ENCODE measurements around the gene OR5H1. TPM values are rescaled to one million over a fixed set of nuclear protein-coding genes. Genes with fewer than 3 reads are reported as not detected.
"Not testable (repeated sequence)": the region's sequence is repeated elsewhere in the genome, so short reads cannot be mapped to it uniquely, and the experiment has no call there.

Gene OR5H1
- not detected for total RNA-seq

- ChIA-PET POLR2A (no interaction called here), CTCF (no interaction called here)
These were observed at the start of gene OR5H1 for GRCh38 chr3:98130421-98130820. Gene OR5H1, plus strand, starts transcription at chr3:98130721. Its CDS starts 1,977 bp downstream, at chr3:98132698.

GRCh38 chr3:98086873-98087272 lies 43.6 kb upstream of the OR5H1 start, which contains the start of gene OR5AC2:
Gene OR5AC2, plus strand, starts transcription at chr3:98087173. Its CDS starts 0 bp downstream, at chr3:98087173.
- CTCF ChIA-PET, result no interaction called here
- POLR2A ChIA-PET, result no interaction called here

- ChIA-PET POLR2A (no interaction called here), CTCF (no interaction called here)
These were observed 34.6 kb upstream of the OR5H1 start for GRCh38 chr3:98095882-98096281.

- ChIA-PET CTCF (no interaction called here), POLR2A (no interaction called here)
These were observed 30.7 kb upstream of the OR5H1 start for GRCh38 chr3:98099848-98100247.

- ChIA-PET CTCF (no interaction called here), POLR2A (no interaction called here)
These were observed 22.4 kb upstream of the OR5H1 start for GRCh38 chr3:98108162-98108561.

GRCh38 chr3:98109807-98110549 lies 20.5 kb upstream of the OR5H1 start:
- ChIA-PET POLR2A (no interaction called here), CTCF (no interaction called here)

GRCh38 chr3:98110550-98110908 lies 20.0 kb upstream of the OR5H1 start:
- POLR2A ChIA-PET, result no interaction called here

GRCh38 chr3:98114264-98114663 lies 16.3 kb upstream of the OR5H1 start:
- ChIA-PET CTCF (no interaction called here), POLR2A (no interaction called here)

More at GRCh38 chr3:98110550-98110908, 20.0 kb upstream of the OR5H1 start:
- CTCF ChIA-PET, result no interaction called here

- ChIA-PET CTCF (no interaction called here), POLR2A (no interaction called here)
These were observed 14.8 kb upstream of the OR5H1 start for GRCh38 chr3:98115717-98116116.

- CTCF ChIA-PET, result no interaction called here
- POLR2A ChIA-PET, result no interaction called here
These were observed 6.1 kb downstream of the OR5H1 start for GRCh38 chr3:98136631-98137030.

GRCh38 chr3:98137826-98138557 lies 7.5 kb downstream of the OR5H1 start:
- POLR2A ChIA-PET, CTCF ChIA-PET: not testable (repeated sequence)

- CTCF ChIA-PET, result no interaction called here
- POLR2A ChIA-PET, result no interaction called here
These were observed 10.0 kb downstream of the OR5H1 start for GRCh38 chr3:98140531-98140930.

GRCh38 chr3:98147179-98147578 lies 16.7 kb downstream of the OR5H1 start, which contains the start of gene OR5H14:
Gene OR5H14, plus strand, starts transcription at chr3:98147479. Its CDS starts 1,907 bp downstream, at chr3:98149386.
- ChIA-PET POLR2A (no interaction called here), CTCF (no interaction called here)

- ChIA-PET POLR2A (no interaction called here), CTCF (no interaction called here)
These were observed 18.2 kb downstream of the OR5H1 start for GRCh38 chr3:98148751-98149150.

- POLR2A ChIA-PET, CTCF ChIA-PET: not testable (repeated sequence)
These were observed 18.9 kb downstream of the OR5H1 start for GRCh38 chr3:98149456-98149855.

GRCh38 chr3:98151241-98151640 lies 20.7 kb downstream of the OR5H1 start:
- ChIA-PET CTCF (no interaction called here), POLR2A (no interaction called here)

- ChIA-PET POLR2A (no interaction called here), CTCF (no interaction called here)
These were observed 35.9 kb downstream of the OR5H1 start, which contains the start of gene OR5H15 for GRCh38 chr3:98166396-98166795. Gene OR5H15, plus strand, starts transcription at chr3:98166696. Its CDS starts 2,004 bp downstream, at chr3:98168700.

GRCh38 chr3:98171071-98171470 lies 40.5 kb downstream of the OR5H1 start:
- ChIA-PET CTCF (no interaction called here), POLR2A (no interaction called here)

- ChIA-PET CTCF (no interaction called here), POLR2A (no interaction called here)
These were observed 42.1 kb downstream of the OR5H1 start for GRCh38 chr3:98172621-98173020.

- ChIA-PET POLR2A (no interaction called here), CTCF (no interaction called here)
These were observed 49.9 kb downstream of the OR5H1 start for GRCh38 chr3:98180319-98180890.

- CTCF ChIA-PET, result no interaction called here
- POLR2A ChIA-PET, result no interaction called here
These were observed 51.7 kb downstream of the OR5H1 start for GRCh38 chr3:98182196-98182595.

Data from activated CD8-positive, alpha-beta memory T cell treated with anti-CD3 and anti-CD28 coated beads for 36 hours (primary cell).